HepG2 (cell line): ENCODE measurements around the gene ZNF629. TPM values are rescaled to one million over a fixed set of nuclear protein-coding genes. Genes with fewer than 3 reads are reported as not detected.

Experiments
- ATAC-seq: fragments of 200-7000 bp; cut with Tn5 transposase; 3 replicates; pipeline ENCODE4 v1.9.1; 2020; ENCODE audit warnings: mild to moderate bottlenecking, moderate library complexity
- BruUV-seq: library from RNA; stranded (reverse); fragments of 400-500 nt; replicated peaks from 2 replicates; lab custom pipeline; 2021; lab: Mats Ljungman, UMichigan
- CTCF ChIA-PET: fragments of 300-600 bp; formaldehyde crosslinking; extraction: SDS; loops from one replicate; lab custom pipeline; 2021; ENCODE audit warnings: low total read pairs, inconsistent platforms, low intra/inter-chr PET ratio; lab: Yijun Ruan, JAX
- POLR2A ChIA-PET: fragments of 350-600 bp; sonication (Branson Sonifier 250); formaldehyde crosslinking; loops from one replicate; lab custom pipeline; 2020; ENCODE audit warnings: antibody characterized with exemption, inconsistent platforms; lab: Yijun Ruan, JAX
- DNase-seq: peaks from one replicate; pipeline ENCODE4 v3.0.0-alpha.2; 2015; ENCODE audit warnings: low spot score
- FAIRE-seq: peaks from 3 replicates; lab custom pipeline; 2011; peaks lifted over from hg19 to GRCh38; lab: Jason Lieb, UNC
- H2AFZ ChIP-seq: one replicate; pipeline ENCODE4 v1.6.1; 2011; ENCODE audit warnings: low read length, inconsistent platforms
- H3K27ac ChIP-seq: fragments of 300-600 bp; 3 replicates; pipeline ENCODE4 v1.8.0; 2011; ENCODE audit warnings: mixed run types, mild to moderate bottlenecking, mixed read lengths, low read length, inconsistent platforms; ENCODE audit not compliant: insufficient read depth; ENCODE audit errors: extremely low read length
- H3K27me3 ChIP-seq, 2 experiments: fragments of 200-600 bp in 1 of 2; 2 replicates in 1 of 2; 3 replicates in 1 of 2; pipeline versions ENCODE4 v1.6.0 to v1.8.0; 2011; ENCODE audit warnings: low read length in 2 of 2, mild to moderate bottlenecking in 2 of 2, moderate library complexity in 2 of 2, inconsistent platforms in 1 of 2; ENCODE audit not compliant: insufficient read depth in 2 of 2, control insufficient read depth in 1 of 2
- H3K36me3 ChIP-seq, 2 experiments: fragments of 200-600 bp in 1 of 2; replicated peaks in 1 of 2; 2 replicates in 1 of 2; 3 replicates in 1 of 2; pipeline versions ENCODE4 v1.5.1 to v1.8.0; 2011; ENCODE audit warnings: low read length in 2 of 2, inconsistent platforms in 1 of 2; ENCODE audit not compliant: insufficient read depth in 2 of 2, control insufficient read depth in 1 of 2
- H3K4me1 ChIP-seq: 2 replicates; pipeline ENCODE4 v1.5.1; 2012; ENCODE audit warnings: low read length, inconsistent platforms; ENCODE audit not compliant: insufficient read depth
- H3K4me2 ChIP-seq: 2 replicates; pipeline ENCODE4 v1.6.0; 2011; ENCODE audit warnings: low read depth, low read length, inconsistent platforms
- H3K4me3 ChIP-seq, 3 experiments: fragments of 200-600 bp in 1 of 3; sonication (generic), shearing (Covaris generic) in 1 of 3; replicated peaks in 1 of 3; 2 replicates each; pipeline ENCODE4 v1.5.1; 2011 to 2016; ENCODE audit warnings: low read length in 3 of 3, inconsistent platforms in 2 of 3, low read depth in 2 of 3, mild to moderate bottlenecking in 2 of 3, control low read depth in 1 of 3, mixed read lengths in 1 of 3; ENCODE audit not compliant: insufficient read depth in 1 of 3
- H3K79me2 ChIP-seq: one replicate; pipeline ENCODE4 v1.6.1; 2011; ENCODE audit warnings: low read length, inconsistent platforms; ENCODE audit not compliant: insufficient read depth
- H3K9ac ChIP-seq: 2 replicates; pipeline ENCODE4 v1.6.0; 2011; ENCODE audit warnings: mild to moderate bottlenecking, low read depth, low read length, inconsistent platforms; ENCODE audit not compliant: insufficient read depth
- H3K9me3 ChIP-seq: 2 replicates; pipeline ENCODE4 v1.5.1; 2012; ENCODE audit warnings: mild to moderate bottlenecking, low read length
- H4K20me1 ChIP-seq: 2 replicates; pipeline ENCODE4 v1.6.0; 2011; ENCODE audit warnings: inconsistent platforms, mild to moderate bottlenecking, low read length, moderate library complexity; ENCODE audit not compliant: insufficient read depth
- ARID2 ChIP-seq: sonication (generic); formaldehyde crosslinking; IDR thresholded peaks from 2 replicates; pipeline ENCODE4 v1.8.1; 2022; ENCODE audit warnings: mild to moderate bottlenecking, missing genetic modification reagents, borderline replicate concordance
- ARID4A ChIP-seq: sonication (generic); formaldehyde crosslinking; IDR thresholded peaks from 2 replicates; pipeline ENCODE4 v1.5.0; 2020; ENCODE audit warnings: mild to moderate bottlenecking, missing genetic modification reagents, borderline replicate concordance
- ATF1 ChIP-seq: IDR thresholded peaks from 2 replicates; pipeline ENCODE4 v1.6.1; 2016; ENCODE audit warnings: mild to moderate bottlenecking, control low read depth
- ETV6 ChIP-seq: sonication (generic); formaldehyde crosslinking; conservative IDR thresholded peaks from 2 replicates; pipeline ENCODE4 v1.4.0; 2020; ENCODE audit warnings: missing genetic modification reagents
- FOSL2 ChIP-seq: sonication (generic); formaldehyde crosslinking; IDR thresholded peaks from 2 replicates; pipeline ENCODE4 v1.4.0; 2020; ENCODE audit warnings: missing genetic modification reagents
- HIC2 ChIP-seq: sonication (generic); formaldehyde crosslinking; IDR thresholded peaks from 2 replicates; pipeline ENCODE4 v1.9.0; 2022; ENCODE audit warnings: low read depth, missing genetic modification reagents
- PLSCR1 ChIP-seq: sonication (generic); formaldehyde crosslinking; IDR thresholded peaks from 2 replicates; pipeline ENCODE4 v1.5.0; 2020; ENCODE audit warnings: missing genetic modification reagents, mild to moderate bottlenecking, borderline replicate concordance
- POLR2G ChIP-seq: fragments of 200-400 bp; formaldehyde crosslinking; IDR thresholded peaks from 2 replicates; pipeline ENCODE4 v1.6.1; 2018; ENCODE audit warnings: mild to moderate bottlenecking, low read depth, low read length, moderate library complexity
- SUZ12 ChIP-seq: fragments of 150-350 bp; IDR thresholded peaks from 2 replicates; pipeline ENCODE4 v1.6.1; 2014; ENCODE audit warnings: low read depth, low read length
- TOE1 ChIP-seq: sonication (generic); formaldehyde crosslinking; IDR thresholded peaks from 2 replicates; pipeline ENCODE4 v1.4.0; 2020; ENCODE audit warnings: mild to moderate bottlenecking, missing genetic modification reagents
- ZC3H13 ChIP-seq: sonication (generic); formaldehyde crosslinking; IDR thresholded peaks from 2 replicates; pipeline ENCODE4 v1.8.1; 2023; ENCODE audit warnings: mild to moderate bottlenecking, missing genetic modification reagents, moderate library complexity
- ZNF512B ChIP-seq: sonication (generic); formaldehyde crosslinking; IDR thresholded peaks from 2 replicates; pipeline ENCODE4 v1.5.1; 2020; ENCODE audit warnings: missing genetic modification reagents, mild to moderate bottlenecking, borderline replicate concordance
- ZNF550 ChIP-seq: sonication (generic); formaldehyde crosslinking; IDR thresholded peaks from 2 replicates; pipeline ENCODE4 v1.4.0; 2020; ENCODE audit warnings: mild to moderate bottlenecking, missing genetic modification reagents, borderline replicate concordance
- ZNF605 ChIP-seq: sonication (generic); formaldehyde crosslinking; IDR thresholded peaks from 2 replicates; pipeline ENCODE4 v1.8.0; 2022; ENCODE audit warnings: mild to moderate bottlenecking, missing genetic modification reagents
- WGBS: methylation state at CpG from one replicate; pipeline ENCODE4 v1.1.6; 2017; ENCODE audit warnings: low lambda C conversion rate; 5-methylcytosine and 5-hydroxymethylcytosine counted together
- in situ Hi-C: cut with HindIII; loops from 2 replicates; pipeline ENCODE4 v1.10.0; 2017; ENCODE audit warnings: low pct_unique_long_range_greater_than_20kb; ENCODE audit not compliant: extremely low pct_ligation_motif_present
- intact Hi-C: fragments of 100-400 bp; cut with micrococcal nuclease; formaldehyde crosslinking; loops from one replicate; pipeline ENCODE4 v1.10.0; 2022; ENCODE audit not compliant: unreplicated experiment
- polyA plus RNA-seq, 8 experiments: library from polyadenylated mRNA; depleted of rRNA in 3 of 8; stranded (reverse) in 7 of 8; unstranded in 1 of 8; fragments of >200 nt; fragmentation: Illumina TruSeq in 4 of 8; extraction: Trizol in 4 of 8; gene quantifications; 2 replicates each; pipeline versions ENCODE4 v1.2.1 to v1.2.3, GENCODE V29; 2011 to 2016; ENCODE audit warnings: low read depth in 4 of 8, missing spikeins in 1 of 8, mixed read lengths in 1 of 8; ENCODE audit not compliant: insufficient read depth in 1 of 8
- total RNA-seq, 5 experiments: library from RNA; depleted of rRNA; stranded (reverse); fragments of >200 nt; fragmentation: Illumina TruSeq; extraction: Trizol; gene quantifications; 2 replicates each; pipeline ENCODE4 v1.2.3, GENCODE V29; 2016; ENCODE audit warnings: low read depth in 1 of 5

ZNF629 gene
- total and polyA plus RNA-seq, 2 of the 13 experiments (the other 11 are each of a cell fraction or from before 2014, with no cell fraction given) = 6.1 to 16.5 TPM

- H3K9ac ChIP-seq = no peak overlapping the region
- peak overlapping the region; percentile 11 for H3K27ac ChIP-seq
- intact Hi-C loops (no loop called here), in situ Hi-C loops (no loop called here)
- no peaks in the 10 kb centered on the region for H3K9me3 ChIP-seq
- no TSS peak for BruUV-seq
- WGBS = 85% methylated on average over 2 of the region's 4 CpGs
- CTCF ChIA-PET = no interaction called here
- no peak overlapping the region for H3K4me2 ChIP-seq
- ATAC-seq (no peak), DNase-seq (no peak), FAIRE-seq (no peak)
- H3K4me1 ChIP-seq = peaks cover 36% of the 10 kb centered on the region
- H4K20me1 ChIP-seq = no peaks in the 10 kb centered on the region; the same call in 1 of the 2 replicates
- POLR2A ChIA-PET = interaction anchor here (0.8 to 4.2 kb wide), 4 partner anchors 26 to 94 kb away, joined by 3 to 30 read pairs (median 4); partner anchors contain the start of gene PHKG2
- H3K27me3 ChIP-seq = no peaks in the 10 kb centered on the region; a peak in 1 of 5 replicates
- H2AFZ ChIP-seq = no peak overlapping the region
- no peak overlapping the region for H3K4me3 ChIP-seq
- H3K36me3 ChIP-seq = peaks cover 19 to 29% of the 10 kb centered on the region in 2 experiments
- H3K79me2 ChIP-seq = peaks cover 18% of the 10 kb centered on the region
- TF ChIP-seq SUZ12 (no peak), ARID4A (CRISPR knock-in tag) (no peak), FOSL2 (CRISPR knock-in tag) (no peak), TOE1 (CRISPR knock-in tag) (no peak), ARID2 (no peak), ZNF550 (CRISPR knock-in tag) (no peak), POLR2G (0 out of 2 replicates have a peak, but pooled peaks have one; percentile 21), PLSCR1 (CRISPR knock-in tag) (no peak), ZNF605 (CRISPR knock-in tag) (no peak), ZNF512B (no peak), ZC3H13 (CRISPR knock-in tag) (peak; percentile 11), ETV6 (CRISPR knock-in tag) (no peak), HIC2 (CRISPR knock-in tag) (no peak), ATF1 (CRISPR knock-in tag) (no peak)
Observed at GRCh38 chr16:30780549-30780948, 6.5 kb downstream of the ZNF629 start.
